Measurements from ENCODE around the gene CRACDL.

DNA sequence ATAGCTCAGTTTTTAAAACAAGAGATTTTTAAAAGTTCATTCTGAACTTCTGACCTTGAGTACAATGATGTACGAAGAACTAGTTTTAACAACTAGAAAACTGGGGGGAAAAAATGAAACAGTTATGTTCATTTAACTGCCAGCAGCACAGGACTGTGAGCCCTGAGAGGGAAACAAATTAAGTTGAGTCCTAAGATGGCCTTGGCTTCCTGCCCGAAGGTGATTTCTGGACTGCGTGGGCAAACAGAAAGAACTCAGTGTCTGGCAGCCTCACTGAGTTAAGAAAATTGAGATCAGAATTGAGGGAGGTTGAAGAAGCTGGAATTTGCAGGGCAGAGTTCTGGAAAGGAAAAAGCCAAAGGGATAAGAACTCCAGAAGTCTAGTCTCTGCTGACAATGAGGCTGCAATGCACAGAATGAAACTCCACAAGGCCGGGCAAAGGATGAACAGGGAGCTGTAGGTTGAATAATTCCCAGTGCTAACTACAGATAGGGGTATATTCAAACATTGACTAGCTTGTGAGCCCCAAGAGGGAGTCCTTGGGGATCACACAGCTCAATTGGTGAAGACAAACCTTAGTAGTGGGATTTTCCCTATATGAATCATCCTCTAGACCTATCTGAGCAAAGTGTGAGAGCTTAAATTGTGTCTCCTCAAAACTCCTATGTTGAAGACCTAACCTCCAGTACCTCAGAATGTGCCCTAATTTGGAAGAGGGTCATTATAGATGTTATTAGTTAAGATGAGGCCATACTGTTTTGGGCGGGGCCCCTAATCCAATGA, 13.1 kb upstream of the CRACDL start:
- TF ChIP-seq TAF1 (IDR thresholded peaks at IDR 0.05; ENCODE audit: low read depth, low read length): no peak
- no peak for TF ChIP-seq POLR2AphosphoS5 (IDR thresholded peaks at IDR 0.05; ENCODE audit: low read depth, low read length)
- TF ChIP-seq POLR2A (IDR thresholded peaks at IDR 0.05; ENCODE audit: low read depth, low read length): no peak
- no peak for TF ChIP-seq SPI1 (IDR thresholded peaks at IDR 0.05; ENCODE audit: low read depth, low read length)
- no peak for TF ChIP-seq PAX5 (IDR thresholded peaks at IDR 0.05; ENCODE audit: insufficient read depth, low read length, severe bottlenecking)
- no peak for TF ChIP-seq POU2F2 (IDR thresholded peaks at IDR 0.05; ENCODE audit: low read depth, low read length)
